Naive thymus-derived CD8-positive, alpha-beta T cell (primary cell): ENCODE measurements around the gene FAM180B. TPM values are rescaled to one million over a fixed set of nuclear protein-coding genes. Genes with fewer than 3 reads are reported as not detected.

Experiments used
- ATAC-seq, 2 donors: fragments of 150-1000 bp; cut with Tn5 transposase in 1 of 2; sonication (Bioruptor Pico), chemical (Tn5 transposase) in 1 of 2; 1 replicate in 1 of 2; 2 replicates in 1 of 2; pipeline ENCODE4 v1.10.0; 2021; ENCODE audit warnings: mild to moderate bottlenecking in 2 of 2, moderate library complexity in 2 of 2
- POLR2A ChIA-PET: fragments of 350-600 bp; sonication (Branson Sonifier 250); formaldehyde crosslinking; loops from one replicate; lab custom pipeline; 2021; ENCODE audit warnings: antibody characterized with exemption; lab: Charles Lee
- DNase-seq, 10 donors: peaks; one replicate each; pipeline versions ENCODE4 v3.0.0 to v3.0.0-alpha.2; 2020 to 2022
- H3K27ac Mint-ChIP-seq, 10 donors: one replicate each; pipeline ENCODE4 v1.8.0; 2020 to 2022; ENCODE audit warnings: mild to moderate bottlenecking in 10 of 10, mixed read lengths in 10 of 10, moderate library complexity in 4 of 10, inconsistent platforms in 1 of 10
- H3K27me3 Mint-ChIP-seq, 5 donors: one replicate each; pipeline ENCODE4 v1.8.0; 2021 to 2022; ENCODE audit warnings: mixed read lengths in 5 of 5
- H3K36me3 Mint-ChIP-seq, 3 donors: one replicate each; pipeline ENCODE4 v1.8.0; 2020 to 2022; ENCODE audit warnings: mixed read lengths in 3 of 3, mild to moderate bottlenecking in 2 of 3, inconsistent platforms in 1 of 3
- H3K4me1 Mint-ChIP-seq, 4 donors: one replicate each; pipeline ENCODE4 v1.8.0; 2021 to 2022; ENCODE audit warnings: mixed read lengths in 4 of 4
- H3K4me3 Mint-ChIP-seq, 10 donors: one replicate each; pipeline ENCODE4 v1.8.0; 2020 to 2022; ENCODE audit warnings: mild to moderate bottlenecking in 10 of 10, mixed read lengths in 10 of 10, moderate library complexity in 6 of 10, inconsistent platforms in 1 of 10
- H3K9me3 Mint-ChIP-seq, 9 donors: one replicate each; pipeline ENCODE4 v1.8.0; 2020 to 2022; ENCODE audit warnings: mixed read lengths in 9 of 9, mild to moderate bottlenecking in 3 of 9, inconsistent platforms in 1 of 9, moderate library complexity in 1 of 9
- polyA plus RNA-seq, 3 donors: library from polyadenylated mRNA; unstranded; fragments of 300-500 nt; fragmentation: Illumina TruSeq; gene quantifications; one replicate each; pipeline ENCODE4 v1.2.3, GENCODE V29; 2021
- total RNA-seq, 8 experiments: library from RNA in 2 of 8; stranded (reverse) in 2 of 8; gene quantifications; one replicate each; pipeline ENCODE4 v1.2.3 and lab custom pipeline; 2021 to 2026

The FAM180B gene
- total and polyA plus RNA-seq, 5 experiments from 2014 or later, result 0.26 TPM; not detected in 4

GRCh38 chr11:47603295-47603694 is 16.8 kb downstream of the FAM180B start:
- Mint-ChIP-seq H3K4me1 (peaks cover 0 to 5% (median under 1%) of the 10 kb centered on the region in 4 donors), H3K36me3 (peaks cover 0 to 16% (median 0%) of the 10 kb centered on the region in 3 donors), H3K27me3 (no peaks in the 10 kb centered on the region), H3K4me3 (no peak overlapping the region), H3K9me3 (no peaks in the 10 kb centered on the region), H3K27ac (no peak overlapping the region)
- POLR2A ChIA-PET, result no interaction called here
- DNase-seq (no peak), ATAC-seq (no peak)

DNA sequence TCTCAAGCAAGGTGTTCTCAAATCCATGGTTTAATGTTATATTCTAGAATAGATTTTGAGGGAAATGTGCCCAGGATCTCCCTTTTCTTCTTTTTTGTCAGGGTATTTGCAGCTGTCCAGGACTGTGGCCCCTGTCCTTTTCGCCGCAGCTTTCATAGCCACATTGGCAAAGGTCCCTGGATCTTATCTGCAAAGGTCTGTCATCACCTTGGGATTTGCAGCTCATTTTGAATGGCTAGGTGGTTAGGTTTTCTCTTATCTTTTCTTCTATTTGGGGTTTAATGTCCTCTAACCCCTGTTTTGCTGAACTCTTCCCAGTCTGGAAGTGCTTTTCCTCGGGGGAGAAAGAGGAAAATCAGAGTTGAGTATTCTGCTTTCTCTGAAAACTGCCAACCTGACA is 19.4 kb downstream of the FAM180B start:
- no peak overlapping the region for H3K4me3 Mint-ChIP-seq
- POLR2A ChIA-PET, result interaction anchor here (0.5 kb wide), 1 partner anchor 56 kb away, joined by 5 read pairs; no protein-coding TSS in a partner anchor
- no peak overlapping the region for H3K27ac Mint-ChIP-seq
- ATAC-seq, result no peak
- DNase-seq, result no peak
- H3K27me3 Mint-ChIP-seq, result no peaks in the 10 kb centered on the region
- peaks cover 0 to 20% (median 0%) of the 10 kb centered on the region in 3 donors for H3K36me3 Mint-ChIP-seq
- peaks cover 0 to 2% (median under 1%) of the 10 kb centered on the region in 4 donors for H3K4me1 Mint-ChIP-seq
- H3K9me3 Mint-ChIP-seq, result no peaks in the 10 kb centered on the region

DNA sequence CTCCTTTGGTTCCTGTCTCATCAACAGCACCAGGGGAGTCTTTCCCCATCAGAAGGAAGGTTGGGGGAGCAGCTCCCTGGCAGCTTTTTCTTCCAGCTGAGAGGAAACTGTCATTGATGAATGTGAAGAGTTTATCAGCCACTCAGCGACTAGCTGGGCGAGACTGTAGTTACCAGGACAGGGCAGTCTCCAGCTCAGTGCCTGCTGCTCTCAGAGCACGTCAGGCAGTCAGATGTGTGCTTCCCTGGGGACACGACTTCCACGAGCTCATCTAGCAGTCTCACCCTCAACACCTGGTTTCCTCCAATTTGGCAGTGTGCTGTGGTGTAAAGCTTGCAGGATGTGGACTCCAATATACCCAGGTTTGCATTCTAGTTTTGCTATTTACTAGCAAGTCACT is 20.3 kb downstream of the FAM180B start:
- DNase-seq, result no peak
- POLR2A ChIA-PET, result no interaction called here
- no peak for ATAC-seq
- H3K36me3 Mint-ChIP-seq, result peaks cover 0 to 23% (median 0%) of the 10 kb centered on the region in 3 donors
- H3K4me1 Mint-ChIP-seq, result peaks cover 0 to 6% (median under 1%) of the 10 kb centered on the region in 4 donors
- no peak overlapping the region for H3K4me3 Mint-ChIP-seq
- H3K27ac Mint-ChIP-seq, result no peak overlapping the region
- no peaks in the 10 kb centered on the region for H3K9me3 Mint-ChIP-seq
- H3K27me3 Mint-ChIP-seq, result no peaks in the 10 kb centered on the region

DNA sequence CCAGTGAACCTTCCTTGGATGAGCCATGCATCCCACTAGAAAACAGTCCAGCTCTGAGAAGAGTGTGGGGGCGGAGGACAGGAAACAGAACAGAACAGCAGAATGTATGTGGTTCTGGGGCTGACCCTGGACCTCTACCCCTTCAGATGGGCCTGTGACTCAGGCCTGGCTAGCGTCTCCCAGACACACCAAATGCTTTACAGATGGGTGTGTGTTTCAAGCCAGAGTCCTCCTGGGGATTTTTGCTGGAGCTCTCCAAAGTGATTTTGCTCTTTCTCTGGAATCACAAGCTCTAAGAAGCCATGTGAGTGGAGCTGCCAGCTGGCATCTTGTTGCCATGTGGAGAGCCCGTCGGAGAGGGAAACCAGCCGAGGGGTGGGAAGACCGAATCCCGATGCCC is 20.9 kb downstream of the FAM180B start:
- ATAC-seq (no peak), DNase-seq (no peak)
- peaks cover 0 to 7% (median under 1%) of the 10 kb centered on the region in 4 donors for H3K4me1 Mint-ChIP-seq
- POLR2A ChIA-PET, result no interaction called here
- no peaks in the 10 kb centered on the region for H3K9me3 Mint-ChIP-seq
- H3K27ac Mint-ChIP-seq, result no peak overlapping the region
- peaks cover 0 to 24% (median 0%) of the 10 kb centered on the region in 3 donors for H3K36me3 Mint-ChIP-seq
- no peaks in the 10 kb centered on the region for H3K27me3 Mint-ChIP-seq
- H3K4me3 Mint-ChIP-seq, result no peak overlapping the region

DNA sequence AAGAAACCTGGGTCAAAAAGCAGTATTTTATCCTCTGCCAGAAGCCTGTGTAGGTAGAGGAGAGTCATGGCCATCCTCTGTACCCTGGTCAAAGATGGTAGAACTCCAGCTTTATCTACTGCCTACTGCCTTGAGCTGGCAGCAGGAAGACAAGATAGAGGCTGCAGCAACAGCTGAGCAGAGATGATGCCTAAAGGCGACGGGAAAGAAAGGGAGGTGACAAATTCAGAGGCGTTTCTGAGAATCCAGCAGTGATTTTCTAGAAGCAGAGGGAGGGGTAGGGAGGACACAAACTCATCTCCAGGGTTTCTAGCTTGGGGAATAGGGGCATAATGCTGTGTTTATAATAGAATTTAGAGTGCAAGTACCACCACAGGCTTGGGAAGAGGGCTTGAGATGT is 23.2 kb downstream of the FAM180B start:
- POLR2A ChIA-PET, result no interaction called here
- Mint-ChIP-seq H3K4me3 (no peak overlapping the region), H3K27ac (peak overlapping the region in 4 of 10 donors; percentile 38 to 83 (median 46)), H3K36me3 (peaks cover 0 to 24% (median 0%) of the 10 kb centered on the region in 3 donors), H3K4me1 (peaks cover 0 to 7% (median 0%) of the 10 kb centered on the region in 4 donors), H3K27me3 (no peaks in the 10 kb centered on the region), H3K9me3 (no peaks in the 10 kb centered on the region)
- DNase-seq (no peak), ATAC-seq (no peak)

- no peaks in the 10 kb centered on the region for H3K9me3 Mint-ChIP-seq
- peaks cover 0 to 12% (median 0%) of the 10 kb centered on the region in 4 donors for H3K4me1 Mint-ChIP-seq
- POLR2A ChIA-PET, result no interaction called here
- no peak overlapping the region for H3K4me3 Mint-ChIP-seq
- DNase-seq (no peak), ATAC-seq (no peak)
- peak overlapping the region in 2 of 10 donors; percentile 3 to 13 for H3K27ac Mint-ChIP-seq
- H3K27me3 Mint-ChIP-seq, result no peaks in the 10 kb centered on the region
- H3K36me3 Mint-ChIP-seq, result peaks cover 0 to 19% (median 0%) of the 10 kb centered on the region in 3 donors
Observed at GRCh38 chr11:47611348-47611794, 24.9 kb downstream of the FAM180B start.

GRCh38 chr11:47615249-47615648 is 28.8 kb downstream of the FAM180B start:
- Mint-ChIP-seq H3K4me1 (peaks cover 0 to 12% (median 0%) of the 10 kb centered on the region in 4 donors), H3K9me3 (no peaks in the 10 kb centered on the region), H3K27me3 (no peaks in the 10 kb centered on the region), H3K36me3 (peaks cover 0 to 41% (median 0%) of the 10 kb centered on the region in 3 donors), H3K27ac (peak overlapping the region in 2 of 10 donors; percentile 25 to 29), H3K4me3 (no peak overlapping the region)
- ATAC-seq, result no peak
- no peak for DNase-seq
- POLR2A ChIA-PET, result interaction anchor here (0.6 kb wide), 1 partner anchor 69 kb away, joined by 6 read pairs; no protein-coding TSS in a partner anchor

- POLR2A ChIA-PET, result interaction anchor here (0.7 to 0.8 kb wide), 2 partner anchors 16 to 347 kb away, joined by 3 to 4 read pairs; partner anchors contain the start of gene MADD
Observed at GRCh38 chr11:47616726-47617416, 30.4 kb downstream of the FAM180B start.

GRCh38 chr11:47617417-47617809 is 30.9 kb downstream of the FAM180B start:
- Mint-ChIP-seq H3K27me3 (no peaks in the 10 kb centered on the region), H3K4me3 (no peak overlapping the region), H3K4me1 (peaks cover 0 to 5% (median 0%) of the 10 kb centered on the region in 4 donors), H3K9me3 (no peaks in the 10 kb centered on the region), H3K36me3 (peaks cover 0 to 51% (median 2%) of the 10 kb centered on the region in 3 donors), H3K27ac (no peak overlapping the region)
- DNase-seq (no peak), ATAC-seq (no peak)
- POLR2A ChIA-PET, result no interaction called here

More at GRCh38 chr11:47616726-47617416, 30.4 kb downstream of the FAM180B start:
- peaks cover 0 to 46% (median 2%) of the 10 kb centered on the region in 3 donors for H3K36me3 Mint-ChIP-seq
- DNase-seq, result peak in 1 of 10 donors; percentile 6
- ATAC-seq, result no peak
- no peaks in the 10 kb centered on the region for H3K9me3 Mint-ChIP-seq
- no peak overlapping the region for H3K27ac Mint-ChIP-seq
- H3K4me3 Mint-ChIP-seq, result no peak overlapping the region
- H3K27me3 Mint-ChIP-seq, result no peaks in the 10 kb centered on the region
- H3K4me1 Mint-ChIP-seq, result peaks cover 0 to 5% (median 0%) of the 10 kb centered on the region in 4 donors

GRCh38 chr11:47620836-47621378 is 34.4 kb downstream of the FAM180B start:
- peaks cover 4 to 74% (median 7%) of the 10 kb centered on the region in 3 donors for H3K36me3 Mint-ChIP-seq
- POLR2A ChIA-PET, result interaction anchor here (0.6 kb wide), 1 partner anchor 38 kb away, joined by 3 read pairs; no protein-coding TSS in a partner anchor
- H3K9me3 Mint-ChIP-seq, result no peaks in the 10 kb centered on the region
- DNase-seq, result no peak
- no peak for ATAC-seq
- no peak overlapping the region for H3K4me3 Mint-ChIP-seq
- peaks cover 0 to 4% (median 0%) of the 10 kb centered on the region in 4 donors for H3K4me1 Mint-ChIP-seq
- peak overlapping the region in 1 of 10 donors; percentile 34 for H3K27ac Mint-ChIP-seq
- no peaks in the 10 kb centered on the region for H3K27me3 Mint-ChIP-seq

DNA sequence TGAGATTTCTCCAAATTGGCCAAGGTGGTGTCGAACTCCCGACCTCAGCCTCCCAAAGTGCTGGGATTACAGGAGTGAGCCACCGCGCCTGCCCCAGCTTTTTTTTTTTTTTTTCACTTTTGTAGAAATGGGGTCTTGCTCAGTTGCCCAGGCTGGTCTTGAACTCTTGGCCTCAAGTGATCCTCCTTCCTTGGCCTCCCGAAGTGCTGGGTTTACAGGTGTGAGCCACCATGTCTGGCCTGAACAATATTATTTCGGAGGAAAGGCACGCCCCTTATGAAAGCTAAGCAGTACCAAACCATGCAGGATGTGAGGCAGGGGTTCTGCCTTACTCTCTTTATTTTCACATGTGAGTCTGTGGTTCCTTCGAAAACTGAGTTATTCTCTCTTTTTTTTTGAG is 39.8 kb downstream of the FAM180B start:
- ATAC-seq (no peak), DNase-seq (no peak)
- Mint-ChIP-seq H3K27ac (no peak overlapping the region), H3K4me1 (no peaks in the 10 kb centered on the region), H3K27me3 (no peaks in the 10 kb centered on the region), H3K9me3 (no peaks in the 10 kb centered on the region), H3K4me3 (no peak overlapping the region), H3K36me3 (peaks cover 8 to 86% (median 24%) of the 10 kb centered on the region in 3 donors)
- POLR2A ChIA-PET, result interaction anchor here (0.6 kb wide), 1 partner anchor 47 kb away, joined by 3 read pairs; no protein-coding TSS in a partner anchor

GRCh38 chr11:47628026-47628425 is 41.5 kb downstream of the FAM180B start:
- ATAC-seq, result no peak
- no peaks in the 10 kb centered on the region for H3K27me3 Mint-ChIP-seq
- H3K4me1 Mint-ChIP-seq, result no peaks in the 10 kb centered on the region
- POLR2A ChIA-PET, result no interaction called here
- DNase-seq, result no peak
- H3K4me3 Mint-ChIP-seq, result no peak overlapping the region
- H3K36me3 Mint-ChIP-seq, result peaks cover 8 to 88% (median 29%) of the 10 kb centered on the region in 3 donors
- H3K27ac Mint-ChIP-seq, result no peak overlapping the region
- H3K9me3 Mint-ChIP-seq, result no peaks in the 10 kb centered on the region

DNA sequence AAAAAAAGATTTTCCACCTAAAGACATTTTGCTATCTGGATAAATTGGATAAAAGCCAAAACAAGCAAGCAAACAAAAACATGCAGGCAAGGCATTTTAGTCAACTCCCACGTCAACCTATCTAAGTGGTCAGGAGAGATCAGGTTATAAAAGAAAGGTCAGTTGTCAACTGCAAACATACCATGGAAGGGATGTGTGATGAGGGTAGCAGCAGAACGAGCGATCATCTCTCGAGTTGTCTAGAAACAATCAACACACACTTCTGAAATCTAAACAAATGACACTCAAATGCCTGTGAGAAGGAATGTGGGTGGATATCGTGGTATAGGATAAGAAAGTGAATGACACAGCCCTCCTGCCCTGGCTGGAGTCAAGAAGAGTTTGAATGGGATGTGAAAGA is 45.0 kb downstream of the FAM180B start:
- Mint-ChIP-seq H3K9me3 (no peaks in the 10 kb centered on the region), H3K36me3 (peaks cover 4 to 91% (median 36%) of the 10 kb centered on the region in 3 donors), H3K4me3 (no peak overlapping the region), H3K4me1 (no peaks in the 10 kb centered on the region), H3K27ac (peak overlapping the region in 1 of 10 donors; percentile 39), H3K27me3 (no peaks in the 10 kb centered on the region)
- no peak for DNase-seq
- POLR2A ChIA-PET, result no interaction called here
- no peak for ATAC-seq
